Measurements from ENCODE around the gene HSPA4L.

HSPA4L gene

GRCh38 chr4:127783955-127784770 lies 2.0 kb downstream of the HSPA4L start:
- TF ChIP-seq CTCF (IDR thresholded peaks at IDR 0.05) = no peak
- Histone ChIP-seq H3K27ac (peak overlapping the region; percentile 31 to 88), H3K4me3 (peak overlapping the region; percentile 87)
- DNase-seq (ENCODE audit: low spot score) = no peak

GRCh38 chr4:127788517-127788916 lies 6.4 kb downstream of the HSPA4L start:
- no peak overlapping the region for H3K4me3 ChIP-seq
- TF ChIP-seq CTCF (IDR thresholded peaks at IDR 0.05) = no peak
- no peak overlapping the region for H3K27ac ChIP-seq
- no peak for DNase-seq (ENCODE audit: low spot score)

GRCh38 chr4:127791391-127791790 lies 9.3 kb downstream of the HSPA4L start:
- DNase-seq (ENCODE audit: low spot score) = no peak
- Histone ChIP-seq H3K27ac (no peak overlapping the region), H3K4me3 (no peak overlapping the region)
- no peak for TF ChIP-seq CTCF (IDR thresholded peaks at IDR 0.05)

- no peak for TF ChIP-seq CTCF (IDR thresholded peaks at IDR 0.05)
- Histone ChIP-seq H3K4me3 (no peak overlapping the region), H3K27ac (no peak overlapping the region)
- no peak for DNase-seq (ENCODE audit: low spot score)
Observed at GRCh38 chr4:127793528-127793927, 11.4 kb downstream of the HSPA4L start.

- Histone ChIP-seq H3K4me3 (no peak overlapping the region), H3K27ac (no peak overlapping the region)
- no peak for DNase-seq (ENCODE audit: low spot score)
- TF ChIP-seq CTCF (IDR thresholded peaks at IDR 0.05) = no peak
Observed at GRCh38 chr4:127799711-127800110, 17.6 kb downstream of the HSPA4L start.

GRCh38 chr4:127809173-127809800 lies 27.2 kb downstream of the HSPA4L start:
- Histone ChIP-seq H3K4me3 (no peak overlapping the region), H3K27ac (no peak overlapping the region)
- DNase-seq (ENCODE audit: low spot score) = no peak
- no peak for TF ChIP-seq CTCF (IDR thresholded peaks at IDR 0.05)

GRCh38 chr4:127810551-127810950 lies 28.4 kb downstream of the HSPA4L start:
- no peak for TF ChIP-seq CTCF (IDR thresholded peaks at IDR 0.05)
- no peak for DNase-seq (ENCODE audit: low spot score)
- H3K27ac ChIP-seq = no peak overlapping the region
- H3K4me3 ChIP-seq = no peak overlapping the region

All from coronary artery (tissue), 2 donors.